AG04450 (cell line): ENCODE measurements around the gene ARHGAP42. TPM values are rescaled to one million over a fixed set of nuclear protein-coding genes. Genes with fewer than 3 reads are reported as not detected.
"Not testable (repeated sequence)": the region's sequence is repeated elsewhere in the genome, so short reads cannot be mapped to it uniquely, and the experiment has no call there.

Source experiments
- CTCF ChIA-PET: fragments of 300-600, 350-600 bp; formaldehyde crosslinking; extraction: SDS; loops from one replicate; lab custom pipeline; 2022; ENCODE audit warnings: antibody characterized with exemption, inconsistent platforms; lab: Charles Lee
- POLR2A ChIA-PET: fragments of 350-600 bp; formaldehyde crosslinking; extraction: SDS; loops from one replicate; lab custom pipeline; 2021; ENCODE audit warnings: antibody characterized with exemption, inconsistent platforms; lab: Yijun Ruan, JAX
- DNase-seq: peaks from one replicate; pipeline ENCODE4 v3.0.0-alpha.2; 2011; ENCODE audit warnings: low read depth, low spot score
- H3K27ac ChIP-seq: one replicate; pipeline ENCODE4 v1.5.1; 2012; ENCODE audit warnings: low read depth, low read length, control low read depth
- H3K27me3 ChIP-seq: one replicate; pipeline ENCODE4 v1.6.0; 2012; ENCODE audit warnings: low read length; ENCODE audit not compliant: control insufficient read depth, insufficient read depth
- H3K4me3 ChIP-seq: 2 replicates; pipeline ENCODE4 v1.5.1; 2011; ENCODE audit warnings: mild to moderate bottlenecking, low read depth, low read length, control low read depth
- H3K9me3 ChIP-seq: 2 replicates; pipeline ENCODE4 v1.5.1; 2012; ENCODE audit warnings: low read length; ENCODE audit not compliant: control insufficient read depth, insufficient read depth
- polyA plus RNA-seq: library from polyadenylated mRNA; depleted of rRNA; stranded (reverse); fragments of >200 nt; gene quantifications from 2 replicates; pipeline ENCODE4 v1.2.3, GENCODE V29; 2011
- TF ChIP-seq, protein P1 (sequence below): IDR thresholded peaks from 2 replicates; pipeline ENCODE4 v1.5.1; 2011; ENCODE audit warnings: low read depth, low read length, control low read depth, inconsistent platforms

Gene ARHGAP42
- polyA plus RNA-seq, 1 experiment = 9.0 TPM

GRCh38 chr11:100663996-100664395 lies 23.1 kb upstream of the ARHGAP42 start:
- ChIA-PET CTCF (interaction anchor here (3.1 kb wide), 1 partner anchor 18 kb away, joined by 12 read pairs; no protein-coding TSS in a partner anchor), POLR2A (no interaction called here)
- Histone ChIP-seq H3K9me3 (no peaks in the 10 kb centered on the region), H3K27ac (no peak overlapping the region), H3K27me3 (no peaks in the 10 kb centered on the region), H3K4me3 (no peak overlapping the region)
- TF ChIP-seq, protein P1, sequence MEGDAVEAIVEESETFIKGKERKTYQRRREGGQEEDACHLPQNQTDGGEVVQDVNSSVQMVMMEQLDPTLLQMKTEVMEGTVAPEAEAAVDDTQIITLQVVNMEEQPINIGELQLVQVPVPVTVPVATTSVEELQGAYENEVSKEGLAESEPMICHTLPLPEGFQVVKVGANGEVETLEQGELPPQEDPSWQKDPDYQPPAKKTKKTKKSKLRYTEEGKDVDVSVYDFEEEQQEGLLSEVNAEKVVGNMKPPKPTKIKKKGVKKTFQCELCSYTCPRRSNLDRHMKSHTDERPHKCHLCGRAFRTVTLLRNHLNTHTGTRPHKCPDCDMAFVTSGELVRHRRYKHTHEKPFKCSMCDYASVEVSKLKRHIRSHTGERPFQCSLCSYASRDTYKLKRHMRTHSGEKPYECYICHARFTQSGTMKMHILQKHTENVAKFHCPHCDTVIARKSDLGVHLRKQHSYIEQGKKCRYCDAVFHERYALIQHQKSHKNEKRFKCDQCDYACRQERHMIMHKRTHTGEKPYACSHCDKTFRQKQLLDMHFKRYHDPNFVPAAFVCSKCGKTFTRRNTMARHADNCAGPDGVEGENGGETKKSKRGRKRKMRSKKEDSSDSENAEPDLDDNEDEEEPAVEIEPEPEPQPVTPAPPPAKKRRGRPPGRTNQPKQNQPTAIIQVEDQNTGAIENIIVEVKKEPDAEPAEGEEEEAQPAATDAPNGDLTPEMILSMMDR = no peak
- DNase-seq = no peak

- H3K9me3 ChIP-seq, DNase-seq, POLR2A ChIA-PET, H3K27me3 ChIP-seq, H3K4me3 ChIP-seq, H3K27ac ChIP-seq: not testable (repeated sequence)
- CTCF ChIA-PET = interaction anchor here (1.1 kb wide), 1 partner anchor 15 kb away, joined by 5 read pairs; no protein-coding TSS in a partner anchor
Measured at GRCh38 chr11:100666816-100667215, 20.3 kb upstream of the ARHGAP42 start.

DNA sequence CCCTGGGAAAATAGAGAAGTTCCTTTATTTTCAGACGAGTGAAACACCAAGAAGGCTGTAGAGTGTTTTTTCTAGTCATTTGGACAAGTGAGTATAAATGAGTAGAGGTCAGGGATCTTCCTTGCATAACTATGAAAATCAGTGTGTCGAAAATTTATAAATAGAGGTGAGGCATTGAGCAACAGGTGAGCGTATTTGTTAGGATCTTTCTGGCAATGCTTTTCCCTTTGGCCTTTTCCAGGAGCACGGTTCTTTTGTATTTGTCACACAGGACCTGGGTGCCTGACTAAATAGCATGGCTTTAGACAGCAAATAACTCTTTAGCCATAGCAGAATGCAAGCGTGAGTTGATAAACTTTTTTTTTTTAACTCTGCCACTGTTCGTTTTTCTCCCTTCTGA lies 19.6 kb upstream of the ARHGAP42 start:
- no peak for DNase-seq
- no peaks in the 10 kb centered on the region for H3K27me3 ChIP-seq
- ChIA-PET POLR2A (no interaction called here), CTCF (interaction anchor here (0.8 to 1.1 kb wide), 2 partner anchors 14 to 20 kb away, joined by 3 to 5 read pairs; no protein-coding TSS in a partner anchor)
- no peak overlapping the region for H3K27ac ChIP-seq
- H3K9me3 ChIP-seq = no peaks in the 10 kb centered on the region
- no peak overlapping the region for H3K4me3 ChIP-seq
- TF ChIP-seq, protein P1 = no peak

DNA sequence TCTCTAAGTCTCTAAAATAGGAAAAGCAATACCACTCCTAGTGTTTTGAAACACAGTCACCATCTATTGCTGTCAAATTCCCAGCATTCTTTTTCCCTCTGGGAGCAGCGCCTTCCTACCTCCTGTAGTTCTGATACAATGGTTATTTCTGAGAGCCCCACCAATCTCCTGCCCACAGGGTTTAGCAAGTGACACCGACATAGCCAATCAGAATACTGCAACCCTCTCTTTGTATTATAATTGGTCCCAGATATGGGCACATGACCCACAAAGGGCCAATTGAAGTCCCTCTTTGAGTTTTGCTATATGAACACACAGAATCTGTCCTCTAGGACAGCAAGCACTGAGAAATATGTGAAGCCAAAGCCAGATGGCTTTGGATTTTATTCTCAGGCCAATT lies 16.9 kb upstream of the ARHGAP42 start:
- POLR2A ChIA-PET = no interaction called here

DNA sequence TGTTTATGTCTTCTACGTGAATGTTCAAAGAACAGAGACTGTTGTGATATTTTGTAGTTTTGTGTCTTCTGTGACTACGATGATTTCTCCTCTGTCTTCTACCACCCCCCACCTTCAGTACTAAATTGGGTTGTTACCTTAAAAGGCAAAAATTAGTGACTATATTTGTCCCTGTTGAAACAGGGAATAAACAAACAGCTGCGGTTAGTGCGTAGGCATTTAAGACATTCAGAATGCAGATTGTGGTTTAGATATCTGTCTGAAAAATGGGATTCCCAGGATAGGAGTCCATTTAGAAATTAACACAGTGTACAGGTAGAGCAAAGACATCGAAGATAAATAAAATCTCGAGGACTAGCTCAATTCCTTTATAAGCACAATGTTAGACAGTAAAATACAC lies 15.6 kb upstream of the ARHGAP42 start:
- CTCF ChIA-PET = interaction anchor here (0.6 to 1.3 kb wide), 4 partner anchors 11 to 95 kb away, joined by 3 to 7 read pairs (median 4); no protein-coding TSS in a partner anchor
- Histone ChIP-seq H3K9me3 (no peaks in the 10 kb centered on the region), H3K4me3 (no peak overlapping the region), H3K27me3 (no peaks in the 10 kb centered on the region), H3K27ac (no peak overlapping the region)
- POLR2A ChIA-PET = no interaction called here
- TF ChIP-seq, protein P1 = no peak
- DNase-seq = no peak

More for the DNA sequence above, 16.9 kb upstream of the ARHGAP42 start:
- DNase-seq = no peak
- CTCF ChIA-PET = no interaction called here
- Histone ChIP-seq H3K9me3 (no peaks in the 10 kb centered on the region), H3K27me3 (no peaks in the 10 kb centered on the region), H3K4me3 (no peak overlapping the region), H3K27ac (no peak overlapping the region)
- TF ChIP-seq, protein P1 = no peak
